Osteoblast (primary cell): ENCODE results near the gene LPCAT1. TPM values are rescaled to one million over a fixed set of nuclear protein-coding genes. Genes with fewer than 3 reads are reported as not detected.
A peak's percentile ranks its signal among the peaks of the same experiment; 100 is the strongest.

Experiments used
- DNase-seq: peaks from one replicate; pipeline ENCODE4 v3.0.0; 2011; ENCODE audit warnings: low spot score, mixed read lengths; ENCODE audit not compliant: insufficient read length; ENCODE audit errors: missing footprints
- H2AFZ ChIP-seq: 2 replicates; pipeline ENCODE4 v1.6.0; 2011; ENCODE audit warnings: mild to moderate bottlenecking, low read length
- H3K27ac ChIP-seq: 2 replicates; pipeline ENCODE4 v1.5.1; 2011; ENCODE audit warnings: mild to moderate bottlenecking, low read depth, low read length, moderate library complexity
- H3K27me3 ChIP-seq: 2 replicates; pipeline ENCODE4 v1.6.0; 2012; ENCODE audit warnings: mild to moderate bottlenecking, control low read depth, inconsistent platforms, low read length, moderate library complexity; ENCODE audit not compliant: insufficient read depth
- H3K36me3 ChIP-seq: 2 replicates; pipeline ENCODE4 v1.5.1; 2011; ENCODE audit warnings: mild to moderate bottlenecking, low read length, control low read depth, moderate library complexity; ENCODE audit not compliant: insufficient read depth
- H3K4me1 ChIP-seq: 2 replicates; pipeline ENCODE4 v1.5.1; 2011; ENCODE audit warnings: mild to moderate bottlenecking, low read length, control low read depth, moderate library complexity; ENCODE audit not compliant: insufficient read depth
- H3K4me2 ChIP-seq: 2 replicates; pipeline ENCODE4 v1.6.0; 2011; ENCODE audit warnings: mild to moderate bottlenecking, low read length; ENCODE audit not compliant: insufficient read depth
- H3K4me3 ChIP-seq: fragments of 200-600 bp; sonication (generic); 3 replicates; pipeline ENCODE4 v1.5.1; 2012; ENCODE audit warnings: mild to moderate bottlenecking, low read length, inconsistent platforms; ENCODE audit not compliant: insufficient read depth
- H3K79me2 ChIP-seq: 2 replicates; pipeline ENCODE4 v1.6.0; 2012; ENCODE audit warnings: mild to moderate bottlenecking, low read length, control low read depth, inconsistent platforms; ENCODE audit not compliant: insufficient read depth
- H3K9me3 ChIP-seq: 2 replicates; pipeline ENCODE4 v1.5.1; 2011; ENCODE audit warnings: low read depth, low read length, control low read depth
- H4K20me1 ChIP-seq: 2 replicates; pipeline ENCODE4 v1.6.0; 2012; ENCODE audit warnings: mild to moderate bottlenecking, low read length, control low read depth; ENCODE audit not compliant: insufficient read depth
- total RNA-seq: library from RNA; depleted of rRNA; stranded (reverse); fragments of >200 nt; gene quantifications from 2 replicates; pipeline ENCODE4 v1.2.3, GENCODE V29; 2012
- TF ChIP-seq, protein P1 (sequence below): IDR thresholded peaks from 2 replicates; pipeline ENCODE4 v1.5.1; 2011; ENCODE audit warnings: mild to moderate bottlenecking, low read depth, low read length, moderate library complexity; ENCODE audit errors: extremely low read depth

Gene LPCAT1
- total RNA-seq, 1 donor, result 11.6 TPM

DNA sequence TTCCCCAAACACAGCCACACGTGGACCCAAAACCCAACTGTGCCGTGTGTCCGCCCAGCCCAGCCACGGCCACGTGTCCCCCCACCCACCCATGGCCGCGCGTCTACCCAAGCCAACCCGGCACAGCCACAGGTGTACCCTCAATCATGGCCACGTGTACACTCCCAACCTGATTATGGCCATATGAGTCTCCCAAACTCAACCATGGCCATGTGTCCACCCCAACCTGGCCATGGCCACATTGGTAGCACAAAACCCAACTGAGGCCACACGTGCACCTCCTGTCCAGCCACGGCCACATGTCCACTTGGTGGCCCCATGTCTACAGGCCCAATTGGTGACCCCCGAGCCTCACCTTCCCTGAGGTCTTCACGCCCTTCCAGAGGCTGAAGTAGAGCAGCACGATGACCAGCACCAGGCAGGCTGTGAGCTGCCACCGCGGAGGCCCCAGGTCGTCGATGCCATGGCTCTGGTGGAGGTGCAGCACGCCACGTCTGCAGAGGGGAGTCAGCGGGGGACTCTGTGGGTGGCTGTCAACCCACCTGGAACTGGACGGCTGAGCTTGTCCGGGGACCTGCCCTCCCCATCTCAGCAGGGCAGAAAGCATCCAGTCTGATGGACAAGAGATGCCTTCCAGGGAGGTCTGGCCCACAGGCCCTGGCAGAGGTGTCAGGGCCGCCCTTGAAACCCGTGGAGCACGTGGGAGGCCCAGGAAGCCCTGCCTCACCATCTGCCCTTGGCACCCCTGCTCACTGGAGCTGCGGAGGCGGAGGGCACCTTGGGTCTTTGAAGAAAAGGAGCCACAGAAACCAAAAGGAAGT lies 102.0 kb downstream of the LPCAT1 start:
- peak; percentile 55 for DNase-seq
- no peaks in the 10 kb centered on the region for H3K27me3 ChIP-seq
- no peak overlapping the region for H3K27ac ChIP-seq
- H3K4me1 ChIP-seq, result no peaks in the 10 kb centered on the region
- H4K20me1 ChIP-seq, result no peaks in the 10 kb centered on the region
- no peaks in the 10 kb centered on the region for H3K36me3 ChIP-seq
- TF ChIP-seq, protein P1, sequence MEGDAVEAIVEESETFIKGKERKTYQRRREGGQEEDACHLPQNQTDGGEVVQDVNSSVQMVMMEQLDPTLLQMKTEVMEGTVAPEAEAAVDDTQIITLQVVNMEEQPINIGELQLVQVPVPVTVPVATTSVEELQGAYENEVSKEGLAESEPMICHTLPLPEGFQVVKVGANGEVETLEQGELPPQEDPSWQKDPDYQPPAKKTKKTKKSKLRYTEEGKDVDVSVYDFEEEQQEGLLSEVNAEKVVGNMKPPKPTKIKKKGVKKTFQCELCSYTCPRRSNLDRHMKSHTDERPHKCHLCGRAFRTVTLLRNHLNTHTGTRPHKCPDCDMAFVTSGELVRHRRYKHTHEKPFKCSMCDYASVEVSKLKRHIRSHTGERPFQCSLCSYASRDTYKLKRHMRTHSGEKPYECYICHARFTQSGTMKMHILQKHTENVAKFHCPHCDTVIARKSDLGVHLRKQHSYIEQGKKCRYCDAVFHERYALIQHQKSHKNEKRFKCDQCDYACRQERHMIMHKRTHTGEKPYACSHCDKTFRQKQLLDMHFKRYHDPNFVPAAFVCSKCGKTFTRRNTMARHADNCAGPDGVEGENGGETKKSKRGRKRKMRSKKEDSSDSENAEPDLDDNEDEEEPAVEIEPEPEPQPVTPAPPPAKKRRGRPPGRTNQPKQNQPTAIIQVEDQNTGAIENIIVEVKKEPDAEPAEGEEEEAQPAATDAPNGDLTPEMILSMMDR, result no peak
- H3K4me3 ChIP-seq, result no peak overlapping the region
- H2AFZ ChIP-seq, result no peak overlapping the region
- H3K9me3 ChIP-seq, result no peaks in the 10 kb centered on the region
- no peaks in the 10 kb centered on the region for H3K79me2 ChIP-seq
- no peak overlapping the region for H3K4me2 ChIP-seq

DNA sequence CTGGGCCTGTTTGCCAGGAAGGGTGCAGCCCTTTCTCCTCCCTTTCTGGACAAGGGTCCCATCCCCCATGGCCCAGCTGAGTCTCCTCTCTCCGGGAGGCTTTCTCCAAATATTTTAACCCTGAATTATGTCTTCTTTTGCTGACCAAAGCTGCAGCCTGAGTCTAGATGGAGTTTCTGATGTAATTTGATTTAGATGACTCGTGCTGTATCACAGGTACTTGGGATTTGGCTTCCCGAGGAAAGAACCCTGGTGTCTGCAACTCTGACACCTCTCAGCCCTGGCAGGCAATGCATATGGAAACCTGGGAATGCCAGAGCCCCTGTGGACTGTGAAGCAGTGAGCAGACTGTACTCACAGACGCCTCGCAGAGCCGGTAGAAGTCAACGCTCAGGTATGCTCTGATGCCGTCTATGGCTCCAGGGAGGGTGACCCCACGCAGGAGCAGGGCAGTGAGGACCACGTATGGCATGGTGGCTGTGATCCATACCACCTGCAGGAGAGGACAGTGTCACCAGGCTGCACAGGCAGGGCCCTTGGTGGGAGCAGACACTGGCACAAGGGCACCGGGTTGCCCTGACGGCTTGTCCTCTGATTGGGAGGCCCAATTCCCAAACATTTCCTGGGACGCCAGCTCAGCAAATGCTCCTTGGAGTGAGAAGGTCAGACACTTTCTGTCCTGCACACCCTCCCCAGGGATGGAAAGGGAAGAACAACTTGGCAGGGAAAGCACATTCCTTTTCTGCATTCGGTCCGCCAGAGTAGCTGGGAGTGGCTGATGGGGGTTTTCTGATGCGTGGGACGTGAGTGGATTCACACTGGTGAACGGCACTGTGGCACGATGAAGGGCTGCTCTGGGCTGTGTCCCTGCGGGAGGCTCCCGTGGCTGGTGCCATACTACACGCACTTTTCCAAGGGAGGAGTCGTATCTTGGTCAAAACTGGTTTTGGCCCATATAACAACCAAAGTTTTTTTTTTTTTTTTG lies 103.3 kb downstream of the LPCAT1 start:
- Histone ChIP-seq H3K4me1 (no peaks in the 10 kb centered on the region), H3K27ac (no peak overlapping the region), H3K4me2 (no peak overlapping the region), H4K20me1 (no peaks in the 10 kb centered on the region), H3K4me3 (no peak overlapping the region), H3K9me3 (no peaks in the 10 kb centered on the region), H3K36me3 (no peaks in the 10 kb centered on the region), H3K27me3 (no peaks in the 10 kb centered on the region), H3K79me2 (no peaks in the 10 kb centered on the region), H2AFZ (no peak overlapping the region)
- TF ChIP-seq, protein P1, result no peak
- peak; percentile 76 for DNase-seq

DNA sequence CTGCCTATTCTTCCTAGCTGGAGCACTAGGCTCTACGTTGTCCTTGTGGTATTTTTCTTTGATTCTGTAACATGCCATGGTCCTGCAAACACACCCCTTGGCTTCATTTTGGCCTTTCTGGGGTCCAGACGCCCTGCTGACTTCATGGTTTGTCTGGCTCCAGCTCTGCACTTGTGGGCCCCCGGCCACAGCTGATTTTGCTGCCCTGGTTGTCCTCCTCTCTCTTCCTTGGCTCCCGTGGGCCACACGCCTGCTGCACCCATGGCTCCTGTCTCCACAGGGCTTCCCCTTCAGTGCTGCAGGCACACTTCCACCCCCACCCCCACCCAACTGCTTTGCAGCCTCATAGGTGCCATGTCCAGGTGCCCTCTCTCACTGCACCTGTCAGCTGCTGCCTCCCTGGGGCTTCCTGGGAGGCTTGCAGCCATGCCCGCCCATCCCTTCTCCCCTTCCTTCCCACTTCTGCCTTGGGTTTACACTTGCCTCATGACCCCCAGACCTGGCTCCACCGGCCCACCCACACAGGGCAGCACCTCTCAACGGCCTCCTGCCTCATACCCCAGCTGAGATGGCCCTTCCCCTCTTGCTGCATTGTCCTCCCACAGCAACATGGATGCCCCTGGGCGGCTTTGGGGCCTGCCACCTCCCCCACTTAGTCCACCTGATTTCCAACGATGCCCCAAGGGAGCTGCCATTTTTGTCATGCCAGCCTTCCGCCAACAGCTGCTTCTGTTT lies 104.1 kb downstream of the LPCAT1 start:
- no peaks in the 10 kb centered on the region for H3K36me3 ChIP-seq
- H3K4me3 ChIP-seq, result no peak overlapping the region
- H3K27me3 ChIP-seq, result no peaks in the 10 kb centered on the region
- no peaks in the 10 kb centered on the region for H3K79me2 ChIP-seq
- no peaks in the 10 kb centered on the region for H3K4me1 ChIP-seq
- no peaks in the 10 kb centered on the region for H4K20me1 ChIP-seq
- TF ChIP-seq, protein P1, result no peak
- no peaks in the 10 kb centered on the region for H3K9me3 ChIP-seq
- H3K27ac ChIP-seq, result no peak overlapping the region
- peak; percentile 35 for DNase-seq
- H2AFZ ChIP-seq, result no peak overlapping the region
- H3K4me2 ChIP-seq, result no peak overlapping the region
